Esophagus muscularis mucosa (tissue), 3 donors: ENCODE results near the gene MLANA.

Source experiments
- POLR2A ChIP-seq: fragments of 450-650 bp; IDR thresholded peaks from one replicate; pipeline ENCODE4 v1.6.1; 2017; ENCODE audit warnings: antibody characterized with exemption, moderate library complexity, mild to moderate bottlenecking, low read depth
- POLR2AphosphoS5 ChIP-seq, 2 donors: sonication (generic); formaldehyde crosslinking; IDR thresholded peaks; one replicate each; pipeline ENCODE4 v1.6.1; 2017; ENCODE audit warnings: antibody characterized with exemption in 2 of 2
- TF ChIP-seq, protein P1 (sequence below), 3 experiments: fragments of 200-600 bp in 2 of 3; fragments of 450-650 bp in 1 of 3; sonication (generic) in 2 of 3; IDR thresholded peaks; one replicate each; pipeline ENCODE4 v1.5.1; 2017 to 2019; ENCODE audit warnings: antibody characterized with exemption in 3 of 3, mild to moderate bottlenecking in 2 of 3, moderate library complexity in 1 of 3

DNA sequence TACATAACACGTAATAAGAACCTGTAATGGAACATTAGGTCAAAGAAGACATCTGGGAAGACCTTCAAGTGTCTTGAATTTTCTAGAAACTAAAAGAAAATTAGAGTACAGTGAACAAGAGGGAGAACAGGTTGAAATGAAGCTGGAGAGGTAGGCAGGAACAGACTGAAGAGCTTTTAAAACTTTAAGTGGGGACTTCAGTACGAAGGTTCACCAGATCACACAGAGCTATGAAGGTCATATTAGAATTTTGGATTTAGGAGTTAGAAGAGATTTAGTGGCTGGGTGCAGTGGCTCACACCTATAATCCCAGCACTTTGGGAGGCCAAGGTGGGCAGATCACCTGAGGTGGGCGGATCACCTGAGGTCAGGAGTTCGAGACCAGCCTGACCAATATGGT lies 26.6 kb downstream of the MLANA start:
- TF ChIP-seq POLR2AphosphoS5 (IDR thresholded peaks at IDR 0.05) (no peak), POLR2A (no peak)
- TF ChIP-seq, protein P1, sequence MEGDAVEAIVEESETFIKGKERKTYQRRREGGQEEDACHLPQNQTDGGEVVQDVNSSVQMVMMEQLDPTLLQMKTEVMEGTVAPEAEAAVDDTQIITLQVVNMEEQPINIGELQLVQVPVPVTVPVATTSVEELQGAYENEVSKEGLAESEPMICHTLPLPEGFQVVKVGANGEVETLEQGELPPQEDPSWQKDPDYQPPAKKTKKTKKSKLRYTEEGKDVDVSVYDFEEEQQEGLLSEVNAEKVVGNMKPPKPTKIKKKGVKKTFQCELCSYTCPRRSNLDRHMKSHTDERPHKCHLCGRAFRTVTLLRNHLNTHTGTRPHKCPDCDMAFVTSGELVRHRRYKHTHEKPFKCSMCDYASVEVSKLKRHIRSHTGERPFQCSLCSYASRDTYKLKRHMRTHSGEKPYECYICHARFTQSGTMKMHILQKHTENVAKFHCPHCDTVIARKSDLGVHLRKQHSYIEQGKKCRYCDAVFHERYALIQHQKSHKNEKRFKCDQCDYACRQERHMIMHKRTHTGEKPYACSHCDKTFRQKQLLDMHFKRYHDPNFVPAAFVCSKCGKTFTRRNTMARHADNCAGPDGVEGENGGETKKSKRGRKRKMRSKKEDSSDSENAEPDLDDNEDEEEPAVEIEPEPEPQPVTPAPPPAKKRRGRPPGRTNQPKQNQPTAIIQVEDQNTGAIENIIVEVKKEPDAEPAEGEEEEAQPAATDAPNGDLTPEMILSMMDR (IDR thresholded peaks at IDR 0.05), result no peak
